ENCODE results near the gene POU2AF2. TPM values are rescaled to one million over a fixed set of nuclear protein-coding genes. Genes with fewer than 3 reads are reported as not detected.

POU2AF2 gene
- total and polyA plus RNA-seq, 2 donors (not counting 3 experiments of a cell fraction or from before 2014, with no cell fraction given) = not detected

DNA sequence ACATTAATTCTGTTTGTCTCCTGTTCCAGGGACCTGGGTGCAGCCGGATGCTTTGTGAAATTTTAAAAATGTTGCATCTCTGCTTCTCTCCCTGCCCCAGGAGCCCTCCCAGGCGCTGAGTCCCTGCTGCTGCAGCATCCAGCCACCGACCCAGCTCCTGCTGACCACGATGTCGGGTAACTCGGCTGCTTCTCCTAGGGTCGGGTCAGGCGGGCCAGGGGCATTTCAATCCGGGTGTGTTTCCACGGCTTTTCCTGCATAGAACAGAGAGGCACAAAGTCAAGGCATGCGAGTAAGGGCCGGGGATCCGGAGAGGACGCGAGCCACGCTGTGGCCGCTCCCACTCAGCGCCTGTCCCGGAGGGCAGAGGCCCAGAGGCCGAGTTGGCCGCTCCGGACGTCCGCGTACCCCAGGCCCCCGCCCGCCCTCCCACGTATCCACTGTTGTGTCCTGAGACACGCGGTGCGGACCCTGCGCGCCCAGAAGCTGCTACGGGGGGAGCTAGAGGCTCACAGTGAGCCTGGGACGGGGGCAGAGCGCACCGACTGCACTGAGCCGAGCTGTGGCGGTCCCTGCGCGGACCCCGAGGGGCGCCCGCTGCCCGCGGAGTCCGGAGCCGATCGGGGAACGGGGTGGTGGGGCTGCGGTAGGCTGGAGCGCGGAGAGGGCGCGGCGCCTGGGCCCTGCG lies 53.0 kb downstream of the POU2AF2 start, which contains the start of gene POU2AF3:
TSS of gene POU2AF3 (plus strand) at position 134 of the 688 bp plus-strand sequence. CDS start at position 170, 36 bp downstream.
- Histone ChIP-seq H2AFZ (ENCODE audit: low read depth, low read length) (peak within 1 kb of the TSS; percentile 59), H3K79me2 (ENCODE audit: control insufficient read depth, insufficient read depth, low read length) (no peaks in the 10 kb centered on the region), H3K4me2 (ENCODE audit: insufficient read depth, low read length) (peak within 1 kb of the TSS; percentile 49), H3K27me3 (ENCODE audit: control insufficient read depth in 2 of 2, insufficient read depth in 2 of 2, low read length in 2 of 2) (peaks cover 30 to 39% of the 10 kb centered on the region in 2 experiments), H3K4me1 (ENCODE audit: control insufficient read depth, extremely low read depth, insufficient read depth, low read length) (no peaks in the 10 kb centered on the region), H3K9me1 (replicated peaks; ENCODE audit: control insufficient read depth, extremely low read depth, insufficient read depth, low read length) (no peaks in the 10 kb centered on the region), H3K9me3 (replicated peaks; ENCODE audit: control insufficient read depth, insufficient read depth, low read length) (no peaks in the 10 kb centered on the region), H3K36me3 (ENCODE audit: control insufficient read depth in 2 of 2, extremely low read depth in 1 of 2, insufficient read depth in 2 of 2, low read length in 2 of 2) (no peaks in the 10 kb centered on the region), H3K4me3 (replicated peaks in 1 of 3; ENCODE audit: insufficient read depth in 1 of 3, low read depth in 1 of 3, low read length in 3 of 3) (peak within 1 kb of the TSS in 1 of 3 experiments; percentile 42), H4K20me1 (replicated peaks; ENCODE audit: control insufficient read depth, extremely low read depth, insufficient read depth, low read length) (no peaks in the 10 kb centered on the region), H3K27ac (ENCODE audit: insufficient read depth, low read depth, low read length) (no peak within 1 kb of the TSS), H3K9ac (replicated peaks; ENCODE audit: extremely low read depth, insufficient read depth, low read length) (no peak within 1 kb of the TSS)
- TF ChIP-seq JUN (IDR thresholded peaks at IDR 0.05; ENCODE audit: borderline replicate concordance, insufficient read depth, insufficient read length, low read depth) (no peak), FOS (IDR thresholded peaks at IDR 0.05; ENCODE audit: borderline replicate concordance, insufficient read depth, low read length) (no peak), GATA2 (IDR thresholded peaks at IDR 0.05; ENCODE audit: insufficient read depth, insufficient read length, low read depth, low read length) (no peak), MYC (IDR thresholded peaks at IDR 0.05; ENCODE audit: low read depth, low read length) (no peak), POLR2A (IDR thresholded peaks at IDR 0.05; ENCODE audit: low read depth, low read length) (no peak), EZH2 (IDR thresholded peaks at IDR 0.05; ENCODE audit: borderline replicate concordance, low read depth, low read length, severe bottlenecking) (no peak), POLR2AphosphoS5 (IDR thresholded peaks at IDR 0.05; ENCODE audit: insufficient read depth, low read depth, low read length) (no peak)
- TF ChIP-seq, protein P1, sequence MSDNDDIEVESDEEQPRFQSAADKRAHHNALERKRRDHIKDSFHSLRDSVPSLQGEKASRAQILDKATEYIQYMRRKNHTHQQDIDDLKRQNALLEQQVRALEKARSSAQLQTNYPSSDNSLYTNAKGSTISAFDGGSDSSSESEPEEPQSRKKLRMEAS (IDR thresholded peaks at IDR 0.05; ENCODE audit: insufficient read depth, insufficient read length) = no peak
- TF ChIP-seq, protein P2, sequence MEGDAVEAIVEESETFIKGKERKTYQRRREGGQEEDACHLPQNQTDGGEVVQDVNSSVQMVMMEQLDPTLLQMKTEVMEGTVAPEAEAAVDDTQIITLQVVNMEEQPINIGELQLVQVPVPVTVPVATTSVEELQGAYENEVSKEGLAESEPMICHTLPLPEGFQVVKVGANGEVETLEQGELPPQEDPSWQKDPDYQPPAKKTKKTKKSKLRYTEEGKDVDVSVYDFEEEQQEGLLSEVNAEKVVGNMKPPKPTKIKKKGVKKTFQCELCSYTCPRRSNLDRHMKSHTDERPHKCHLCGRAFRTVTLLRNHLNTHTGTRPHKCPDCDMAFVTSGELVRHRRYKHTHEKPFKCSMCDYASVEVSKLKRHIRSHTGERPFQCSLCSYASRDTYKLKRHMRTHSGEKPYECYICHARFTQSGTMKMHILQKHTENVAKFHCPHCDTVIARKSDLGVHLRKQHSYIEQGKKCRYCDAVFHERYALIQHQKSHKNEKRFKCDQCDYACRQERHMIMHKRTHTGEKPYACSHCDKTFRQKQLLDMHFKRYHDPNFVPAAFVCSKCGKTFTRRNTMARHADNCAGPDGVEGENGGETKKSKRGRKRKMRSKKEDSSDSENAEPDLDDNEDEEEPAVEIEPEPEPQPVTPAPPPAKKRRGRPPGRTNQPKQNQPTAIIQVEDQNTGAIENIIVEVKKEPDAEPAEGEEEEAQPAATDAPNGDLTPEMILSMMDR (IDR thresholded peaks at IDR 0.05; ENCODE audit: extremely low read depth in 1 of 2, insufficient read depth in 1 of 2, low read depth in 1 of 2, low read length in 2 of 2) = no peak
- intact Hi-C loops (cut with micrococcal nuclease) = no loop called here
- ChIA-PET POLR2A (no interaction called here), CTCF (interaction anchor here (0.8 to 1.2 kb wide), 2 partner anchors 16 to 130 kb away, joined by 3 read pairs; no protein-coding TSS in a partner anchor)
- DNase-seq (ENCODE audit: low read depth, low spot score) = no peak
- dilution Hi-C loops (cut with MboI; ENCODE audit: extremely low pct_ligation_motif_present, low sequenced_read_pairs) = no loop called here
- no TSS peak for BruUV-seq (replicated peaks)
- no peak for FAIRE-seq

Data from endothelial cell of umbilical vein (primary cell).